Neural cell (in vitro differentiated cells): Measurements from ENCODE around the gene ZNF383.

Experiments used
- CTCF ChIP-seq: fragments of 450-650 bp; IDR thresholded peaks from 2 replicates; pipeline ENCODE4 v1.5.1; 2014; ENCODE audit warnings: antibody characterized with exemption, mild to moderate bottlenecking, moderate library complexity; ENCODE audit not compliant: poor library complexity, severe bottlenecking
- EP300 ChIP-seq: fragments of 450-650 bp; conservative IDR thresholded peaks from 2 replicates; pipeline ENCODE4 v1.6.1; 2014; ENCODE audit warnings: antibody characterized with exemption, mild to moderate bottlenecking, moderate library complexity; ENCODE audit not compliant: poor library complexity, severe bottlenecking
- EZH2 ChIP-seq: fragments of 200-600, 300-800 bp; shearing (Covaris generic), sonication (generic); IDR thresholded peaks from 2 replicates; pipeline ENCODE4 v1.6.1; 2014; ENCODE audit warnings: antibody characterized with exemption, low read length, borderline replicate concordance, mild to moderate bottlenecking; ENCODE audit not compliant: insufficient read depth, poor library complexity, severe bottlenecking
- MXI1 ChIP-seq: fragments of 450-650 bp; conservative IDR thresholded peaks from 2 replicates; pipeline ENCODE4 v1.6.1; 2014; ENCODE audit warnings: antibody characterized with exemption, mild to moderate bottlenecking; ENCODE audit not compliant: poor library complexity, severe bottlenecking
- POLR2AphosphoS5 ChIP-seq: IDR thresholded peaks from 2 replicates; pipeline ENCODE4 v1.6.1; 2012
- REST ChIP-seq: IDR thresholded peaks from 2 replicates; pipeline ENCODE4 v1.6.1; 2012; ENCODE audit warnings: borderline replicate concordance
- SMC3 ChIP-seq: fragments of 450-650 bp; conservative IDR thresholded peaks from 2 replicates; pipeline ENCODE4 v1.6.1; 2014; ENCODE audit warnings: antibody characterized with exemption, mild to moderate bottlenecking, moderate library complexity; ENCODE audit not compliant: poor library complexity
- TAF1 ChIP-seq: IDR thresholded peaks from 2 replicates; pipeline ENCODE4 v1.6.1; 2012; ENCODE audit warnings: low read depth

GRCh38 chr19:37217480-37217774 is 587 bp upstream of the ZNF383 start:
- TF ChIP-seq CTCF (no peak), REST (no peak), POLR2AphosphoS5 (no peak), SMC3 (no peak), EZH2 (no peak), TAF1 (no peak), MXI1 (no peak), EP300 (no peak)
